ENCODE data around the gene PIGP. TPM values are rescaled to one million over a fixed set of nuclear protein-coding genes. Genes with fewer than 3 reads are reported as not detected.

PIGP gene
- total and polyA plus RNA-seq, 9 of the 15 experiments (the other 6 are each of a cell fraction or from before 2014, with no cell fraction given) = 18.3 to 122 (median 35.6) TPM

DNA sequence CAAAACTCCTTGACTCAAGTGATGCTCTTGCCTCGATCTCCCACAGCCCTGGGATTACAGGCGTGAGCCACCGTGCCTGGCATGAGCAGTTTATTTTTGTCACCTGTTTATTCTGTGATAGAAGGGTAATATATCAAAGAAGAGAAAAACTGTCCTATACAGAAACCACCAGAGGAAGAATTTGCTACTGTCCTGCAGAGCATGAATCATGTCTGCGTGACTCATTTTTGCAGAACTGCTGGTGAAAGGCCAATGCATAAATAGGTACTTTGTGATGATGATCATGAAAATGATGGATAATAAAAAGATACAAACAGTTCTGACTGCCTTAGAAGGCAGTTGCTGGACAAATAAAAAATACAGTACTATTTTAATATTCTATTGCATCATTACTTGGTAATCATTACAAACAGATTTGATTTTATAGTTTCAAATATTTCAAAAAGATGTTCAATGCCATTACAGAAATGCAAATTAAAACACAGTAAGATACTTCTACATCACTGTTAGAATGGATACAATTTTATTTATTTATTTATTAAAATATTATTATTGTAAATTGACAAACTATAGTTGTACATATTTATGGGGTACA lies 39.9 kb downstream of the PIGP start:
- DNase-seq (ENCODE audit: extremely low read depth in 1 of 4, low spot score in 3 of 4) (no peak), FAIRE-seq (no peak), ATAC-seq (no peak)
- no peaks in the 10 kb centered on the region for H3K36me3 ChIP-seq (ENCODE audit: control insufficient read depth, insufficient read depth, low read length)
- no peaks in the 10 kb centered on the region for H3K27me3 ChIP-seq (ENCODE audit: control insufficient read depth in 2 of 2, insufficient read depth in 2 of 2, low read length in 2 of 2)
- H2AFZ ChIP-seq (ENCODE audit: low read depth, low read length) = no peak overlapping the region
- no peaks in the 10 kb centered on the region for H3K79me2 ChIP-seq (ENCODE audit: control insufficient read depth, insufficient read depth, low read length)
- H3K9me1 ChIP-seq (ENCODE audit: control insufficient read depth, insufficient read depth, low read length) = no peaks in the 10 kb centered on the region
- H3K4me3 ChIP-seq = no peak overlapping the region
- H3K4me2 ChIP-seq (ENCODE audit: insufficient read depth, low read length) = no peak overlapping the region
- no peaks in the 10 kb centered on the region for H3K9me3 ChIP-seq (replicated peaks; ENCODE audit: control insufficient read depth, insufficient read depth, low read depth, low read length)
- BruUV-seq (replicated peaks) = no TSS peak
- POLR2A ChIA-PET = no interaction called here
- H4K20me1 ChIP-seq (replicated peaks; ENCODE audit: control insufficient read depth, insufficient read depth, low read length) = no peaks in the 10 kb centered on the region
- in situ Hi-C loops (cut with MboI) = no loop called here
- no peaks in the 10 kb centered on the region for H3K4me1 ChIP-seq (replicated peaks in 1 of 2; ENCODE audit: control insufficient read depth in 2 of 2, insufficient read depth in 2 of 2, low read length in 2 of 2)
- no peak overlapping the region for H3K9ac ChIP-seq (ENCODE audit: insufficient read depth in 1 of 2, low read depth in 2 of 2, low read length in 2 of 2)
- no peak overlapping the region for H3K27ac ChIP-seq (ENCODE audit: extremely low read depth, low read depth, low read length)
- intact Hi-C loops (cut with micrococcal nuclease) = no loop called here
- CTCF ChIA-PET (ENCODE audit: low intra/inter-chr PET ratio) = no interaction called here
- 8% methylated on average over 4 of the region's 4 CpGs for WGBS (ENCODE audit: insufficient coverage, low coverage, missing lambda C conversion rate)
- TF ChIP-seq SAFB2 (IDR thresholded peaks at IDR 0.05; ENCODE audit: borderline replicate concordance, low read depth, low read length, severe bottlenecking) (no peak), SP2 (IDR thresholded peaks at IDR 0.05; ENCODE audit: extremely low read depth, low read depth, low read length, poor library complexity, severe bottlenecking) (no peak), ATF3 (IDR thresholded peaks at IDR 0.05) (peak; percentile 71), ATF3 (CRISPR knock-in tag; conservative IDR thresholded peaks at IDR 0.05) (no peak), FOSL1 (tag; conservative IDR thresholded peaks at IDR 0.05) (peak; percentile 78), DPF2 (IDR thresholded peaks at IDR 0.05) (no peak), IFI16 (CRISPR knock-in tag; IDR thresholded peaks at IDR 0.05) (no peak), KAT2B (IDR thresholded peaks at IDR 0.05; ENCODE audit: low read depth, low read length) (no peak), CEBPG (CRISPR knock-in tag; IDR thresholded peaks at IDR 0.05) (no peak), CEBPG (tag; conservative IDR thresholded peaks at IDR 0.05 in 1 of 2, IDR thresholded peaks at IDR 0.05 in 1 of 2) (peak; percentile 64 to 75), FOXK2 (conservative IDR thresholded peaks at IDR 0.05 in 1 of 2, IDR thresholded peaks at IDR 0.05 in 1 of 2; ENCODE audit: low read depth in 2 of 2) (no peak), ZBTB9 (CRISPR knock-in tag; IDR thresholded peaks at IDR 0.05) (no peak)
- TF ChIP-seq, protein P1, sequence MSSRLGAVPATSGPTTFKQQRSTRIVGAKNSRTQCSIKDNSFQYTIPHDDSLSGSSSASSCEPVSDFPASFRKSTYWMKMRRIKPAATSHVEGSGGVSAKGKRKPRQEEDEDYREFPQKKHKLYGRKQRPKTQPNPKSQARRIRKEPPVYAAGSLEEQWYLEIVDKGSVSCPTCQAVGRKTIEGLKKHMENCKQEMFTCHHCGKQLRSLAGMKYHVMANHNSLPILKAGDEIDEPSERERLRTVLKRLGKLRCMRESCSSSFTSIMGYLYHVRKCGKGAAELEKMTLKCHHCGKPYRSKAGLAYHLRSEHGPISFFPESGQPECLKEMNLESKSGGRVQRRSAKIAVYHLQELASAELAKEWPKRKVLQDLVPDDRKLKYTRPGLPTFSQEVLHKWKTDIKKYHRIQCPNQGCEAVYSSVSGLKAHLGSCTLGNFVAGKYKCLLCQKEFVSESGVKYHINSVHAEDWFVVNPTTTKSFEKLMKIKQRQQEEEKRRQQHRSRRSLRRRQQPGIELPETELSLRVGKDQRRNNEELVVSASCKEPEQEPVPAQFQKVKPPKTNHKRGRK (tag; IDR thresholded peaks at IDR 0.05) = no peak
- TF ChIP-seq, protein P2, sequence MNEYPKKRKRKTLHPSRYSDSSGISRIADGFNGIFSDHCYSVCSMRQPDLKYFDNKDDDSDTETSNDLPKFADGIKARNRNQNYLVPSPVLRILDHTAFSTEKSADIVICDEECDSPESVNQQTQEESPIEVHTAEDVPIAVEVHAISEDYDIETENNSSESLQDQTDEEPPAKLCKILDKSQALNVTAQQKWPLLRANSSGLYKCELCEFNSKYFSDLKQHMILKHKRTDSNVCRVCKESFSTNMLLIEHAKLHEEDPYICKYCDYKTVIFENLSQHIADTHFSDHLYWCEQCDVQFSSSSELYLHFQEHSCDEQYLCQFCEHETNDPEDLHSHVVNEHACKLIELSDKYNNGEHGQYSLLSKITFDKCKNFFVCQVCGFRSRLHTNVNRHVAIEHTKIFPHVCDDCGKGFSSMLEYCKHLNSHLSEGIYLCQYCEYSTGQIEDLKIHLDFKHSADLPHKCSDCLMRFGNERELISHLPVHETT (CRISPR knock-in tag; conservative IDR thresholded peaks at IDR 0.05 in 1 of 2, IDR thresholded peaks at IDR 0.05 in 1 of 2) = no peak
- TF ChIP-seq, protein P3, sequence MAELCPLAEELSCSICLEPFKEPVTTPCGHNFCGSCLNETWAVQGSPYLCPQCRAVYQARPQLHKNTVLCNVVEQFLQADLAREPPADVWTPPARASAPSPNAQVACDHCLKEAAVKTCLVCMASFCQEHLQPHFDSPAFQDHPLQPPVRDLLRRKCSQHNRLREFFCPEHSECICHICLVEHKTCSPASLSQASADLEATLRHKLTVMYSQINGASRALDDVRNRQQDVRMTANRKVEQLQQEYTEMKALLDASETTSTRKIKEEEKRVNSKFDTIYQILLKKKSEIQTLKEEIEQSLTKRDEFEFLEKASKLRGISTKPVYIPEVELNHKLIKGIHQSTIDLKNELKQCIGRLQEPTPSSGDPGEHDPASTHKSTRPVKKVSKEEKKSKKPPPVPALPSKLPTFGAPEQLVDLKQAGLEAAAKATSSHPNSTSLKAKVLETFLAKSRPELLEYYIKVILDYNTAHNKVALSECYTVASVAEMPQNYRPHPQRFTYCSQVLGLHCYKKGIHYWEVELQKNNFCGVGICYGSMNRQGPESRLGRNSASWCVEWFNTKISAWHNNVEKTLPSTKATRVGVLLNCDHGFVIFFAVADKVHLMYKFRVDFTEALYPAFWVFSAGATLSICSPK (IDR thresholded peaks at IDR 0.05; ENCODE audit: borderline replicate concordance) = no peak

Measured in K562 (cell line).